GM19025 (cell line): ENCODE measurements around the gene TPK1.
A peak's percentile ranks its signal among the peaks of the same experiment; 100 is the strongest.
"Not testable (repeated sequence)": the region's sequence is repeated elsewhere in the genome, so short reads cannot be mapped to it uniquely, and the experiment has no call there.

Experiments used
- ATAC-seq: cut with Tn5 transposase; IDR thresholded peaks from one replicate; pipeline ENCODE4 v1.9.1; 2021; ENCODE audit warnings: mild to moderate bottlenecking, low read depth, moderate library complexity; ENCODE audit not compliant: unreplicated experiment

The TPK1 gene

DNA sequence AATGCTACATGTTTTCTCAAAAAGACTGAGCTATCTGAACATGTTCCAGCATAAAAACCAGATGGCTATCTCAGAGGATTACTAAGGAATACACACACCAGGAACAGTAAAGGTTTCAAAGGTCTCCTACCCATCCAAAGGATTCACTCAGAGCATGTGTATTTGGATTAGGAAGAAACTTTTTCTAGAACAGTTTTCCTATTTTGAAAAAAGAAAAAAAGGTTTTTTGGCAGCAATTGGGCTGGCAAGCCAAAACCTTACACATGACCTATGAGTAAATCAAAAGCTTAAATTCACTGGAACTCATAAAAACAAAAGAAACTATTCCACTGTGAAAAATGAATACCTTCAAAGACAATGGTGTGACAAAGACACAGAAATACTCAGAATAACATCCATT is 9.6 kb downstream of the TPK1 start:
- no peak for ATAC-seq

DNA sequence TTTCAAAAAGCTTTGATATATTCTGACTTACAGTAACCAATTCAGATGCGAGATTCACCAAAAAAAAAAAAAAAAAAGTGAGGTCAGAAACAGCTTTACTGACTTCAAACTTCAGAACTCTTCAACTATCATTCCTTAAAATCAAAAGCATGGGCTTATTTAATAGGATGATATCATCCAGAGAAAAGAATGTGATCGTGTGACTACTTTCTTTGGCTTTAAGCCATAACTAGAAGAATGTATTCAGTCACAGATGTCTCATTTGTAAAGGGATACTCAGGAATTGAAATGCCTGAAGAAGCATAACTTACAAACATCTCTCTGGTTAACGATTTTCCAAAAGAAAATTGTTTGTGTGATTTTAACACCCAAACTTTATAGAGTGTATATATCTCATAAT is 11.5 kb downstream of the TPK1 start:
- no peak for ATAC-seq

DNA sequence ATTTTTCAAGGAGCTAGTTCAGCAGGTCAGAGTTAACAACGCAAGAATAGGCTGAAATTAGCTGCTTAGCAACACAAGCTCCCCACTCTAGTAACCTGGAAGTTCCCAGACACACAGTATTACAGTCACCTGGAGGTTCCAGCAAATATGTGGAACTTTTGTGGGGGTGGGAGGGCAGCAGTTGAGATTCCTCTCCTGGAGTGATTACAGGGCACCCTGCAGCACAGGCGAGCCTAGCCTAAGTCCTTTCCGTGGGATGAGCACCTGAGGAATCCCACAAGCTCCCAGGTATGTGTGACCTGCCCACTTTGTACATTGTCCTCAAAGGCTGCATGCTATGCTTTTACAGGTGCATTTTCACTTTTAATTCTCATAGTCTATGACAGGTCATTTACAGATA is 13.6 kb downstream of the TPK1 start:
- ATAC-seq, result no peak

DNA sequence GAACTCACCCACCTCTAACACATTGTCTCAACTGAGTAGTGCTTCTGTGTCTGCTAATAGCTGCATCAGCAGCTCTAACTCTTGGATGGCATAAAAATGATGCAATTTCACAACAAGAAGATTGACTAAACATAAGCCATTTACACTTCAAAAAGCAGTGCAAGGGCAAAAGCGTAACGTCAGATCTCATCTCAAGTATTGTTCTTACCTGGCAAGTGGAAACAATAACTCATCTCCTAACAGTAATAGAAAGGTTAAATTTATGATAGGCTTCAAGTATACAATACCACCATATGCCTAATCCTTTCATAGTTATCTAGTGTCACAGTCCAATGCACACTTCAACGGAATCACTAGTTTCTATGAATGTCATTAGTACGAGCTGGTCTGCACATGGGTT is 14.8 kb downstream of the TPK1 start:
- ATAC-seq, result peak; percentile 38

DNA sequence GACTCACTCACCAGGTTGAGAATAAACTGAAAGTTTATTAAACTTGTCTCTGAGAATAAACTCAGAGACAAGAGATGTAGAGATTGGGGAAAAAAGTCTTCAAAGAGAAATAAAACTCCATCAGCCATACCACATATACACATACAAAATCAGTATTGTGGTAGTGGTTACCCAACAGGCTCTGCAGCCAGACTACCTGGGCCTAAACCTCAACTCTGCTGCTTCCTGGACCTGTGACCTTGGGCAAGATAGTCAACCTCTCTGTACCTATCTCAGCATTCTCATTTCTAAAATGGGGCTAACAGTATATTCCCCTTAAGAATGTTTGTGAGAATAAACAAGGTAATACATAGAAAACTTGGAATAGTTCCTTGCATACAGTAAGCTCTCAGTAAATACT is 15.3 kb downstream of the TPK1 start:
- ATAC-seq, result no peak

DNA sequence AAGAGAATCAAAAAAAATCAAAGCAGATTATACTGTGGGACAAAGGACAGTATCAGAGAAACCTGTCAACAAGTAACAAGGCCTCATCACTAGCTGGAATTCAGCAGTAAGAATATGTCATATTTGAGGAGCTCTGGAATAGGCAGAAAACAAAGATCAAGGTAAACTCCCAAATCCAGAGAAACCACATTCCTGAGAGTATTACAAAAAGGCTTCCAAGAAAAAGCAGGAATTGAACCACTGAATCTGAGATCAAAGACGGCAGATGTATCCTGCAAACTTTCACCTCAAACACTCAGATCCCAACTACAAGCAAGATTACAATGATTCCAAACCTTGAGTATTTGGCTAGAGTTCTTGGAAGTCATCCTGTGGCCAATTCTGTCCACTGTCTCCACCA is 16.3 kb downstream of the TPK1 start:
- no peak for ATAC-seq

DNA sequence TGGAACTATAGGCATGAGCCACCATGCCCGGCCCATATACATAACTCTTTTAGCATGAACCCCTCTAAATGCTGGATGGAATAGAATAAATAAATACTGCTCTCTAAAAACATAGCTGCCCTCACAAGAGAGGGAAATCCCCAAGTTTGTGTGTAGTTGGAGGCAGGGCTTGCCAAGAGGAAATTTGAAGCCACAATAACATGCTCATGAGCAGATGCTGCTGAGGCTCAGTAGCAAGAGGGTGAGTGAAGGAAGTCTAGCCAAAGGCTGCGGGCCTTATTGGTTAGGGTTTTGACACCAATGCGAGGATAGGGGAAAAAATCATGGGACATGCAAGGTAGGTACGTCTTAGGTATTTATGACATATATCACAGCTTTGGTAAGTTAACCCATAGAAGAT is 17.3 kb downstream of the TPK1 start:
- ATAC-seq, result peak; percentile 77

DNA sequence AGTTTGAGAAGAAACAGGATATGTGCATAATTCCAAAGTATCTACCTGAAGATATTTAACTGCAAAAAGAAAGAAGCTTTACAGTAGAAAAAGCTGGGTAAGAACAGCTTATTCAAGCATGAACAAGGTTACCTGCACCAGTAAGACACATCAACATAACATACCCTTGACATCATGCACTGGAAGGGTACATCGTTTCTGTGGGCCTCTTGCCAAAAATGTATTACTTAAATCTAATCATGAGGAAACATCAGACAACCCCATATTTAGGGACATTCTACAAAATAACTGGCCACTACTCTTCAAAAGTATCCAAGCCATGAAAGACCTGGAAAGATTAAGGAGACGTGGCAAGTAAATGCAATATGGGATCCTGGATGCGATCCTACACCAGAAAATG is 18.9 kb downstream of the TPK1 start:
- ATAC-seq, result no peak

DNA sequence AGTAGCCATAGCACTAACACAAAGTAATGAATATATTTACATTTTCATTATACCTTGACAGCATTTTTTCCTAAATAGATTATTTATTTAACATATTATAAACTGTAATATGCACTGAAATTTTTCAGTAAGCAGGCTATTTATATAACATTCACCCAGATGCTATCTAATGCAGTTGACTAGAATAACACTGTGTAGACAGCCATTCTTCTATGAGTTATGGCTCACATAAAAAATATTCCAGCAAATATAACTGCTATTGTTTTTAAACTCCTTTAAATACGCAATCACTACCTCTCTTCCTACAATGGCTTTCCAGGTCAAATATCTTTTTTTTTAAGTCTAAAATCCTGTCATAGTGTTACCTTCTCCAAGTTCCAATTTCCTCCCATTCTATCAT is 21.6 kb downstream of the TPK1 start:
- ATAC-seq, result no peak

DNA sequence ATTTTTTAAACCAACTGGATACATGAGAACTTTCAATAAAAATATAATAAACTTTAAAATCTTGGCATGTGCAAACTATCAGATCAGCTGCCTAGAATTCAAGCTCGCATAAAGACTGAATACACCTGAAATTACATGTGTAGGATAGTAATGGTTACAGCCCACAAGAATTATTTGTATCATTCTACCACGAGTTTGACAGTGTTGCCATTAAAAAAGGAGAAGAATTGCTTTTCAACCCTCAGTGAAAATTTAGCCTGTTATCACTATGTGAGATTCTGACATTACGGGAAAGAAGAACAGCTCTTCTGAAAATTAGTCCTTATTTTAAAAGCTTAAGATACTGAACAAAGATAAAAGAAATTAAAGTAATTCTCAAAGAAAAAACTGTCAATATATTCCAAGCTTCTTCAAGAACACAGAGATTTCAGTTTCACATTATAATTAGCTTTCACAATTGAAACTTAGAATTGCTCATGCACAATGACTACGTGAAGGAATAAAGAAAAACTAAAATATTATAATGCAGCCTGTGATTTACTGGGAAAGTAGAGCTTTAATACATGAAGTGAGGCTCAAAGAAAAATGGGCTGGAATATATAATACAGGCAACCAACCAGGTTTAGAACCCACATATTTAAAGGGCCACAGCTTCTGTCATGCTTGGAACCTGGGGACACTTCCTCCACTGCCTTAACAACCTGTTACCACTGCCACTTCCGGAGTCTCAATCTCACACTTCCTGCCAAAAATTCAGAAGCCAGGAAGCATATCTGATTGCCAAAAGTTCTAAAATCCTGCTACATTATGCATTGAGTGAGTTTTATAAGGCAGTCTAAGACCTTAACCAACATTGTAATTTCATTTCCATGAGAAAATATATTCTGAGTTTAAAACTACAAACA is 23.2 kb downstream of the TPK1 start:
- peak; percentile 81 for ATAC-seq

DNA sequence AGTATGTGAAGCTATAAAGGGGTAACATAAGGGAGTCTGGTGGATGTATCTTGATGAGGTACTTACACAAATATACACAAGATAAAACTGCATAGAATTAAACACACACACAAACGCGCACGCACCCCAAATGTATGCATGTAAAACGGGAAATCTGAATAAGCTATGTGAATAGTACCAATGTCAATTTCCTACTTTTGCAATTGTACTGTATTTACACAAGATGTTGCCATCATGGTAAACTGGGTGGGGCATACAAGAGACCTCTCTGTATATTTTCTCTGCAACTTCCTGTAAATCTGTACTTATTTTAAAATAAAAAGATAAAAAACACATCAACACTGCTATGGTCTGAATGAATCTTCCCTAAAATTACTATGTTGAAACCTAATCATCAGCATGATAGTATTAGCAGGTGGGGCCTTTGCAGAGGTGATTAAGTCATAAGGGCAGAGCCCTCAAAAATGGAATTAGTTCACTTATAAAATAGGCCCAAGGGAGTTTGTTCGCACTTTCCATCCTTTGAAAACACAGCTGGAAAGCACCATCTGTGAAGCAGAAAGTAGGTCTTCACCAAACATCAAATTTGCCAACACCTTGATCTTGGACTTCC is 30.1 kb downstream of the TPK1 start:
- ATAC-seq, result no peak

DNA sequence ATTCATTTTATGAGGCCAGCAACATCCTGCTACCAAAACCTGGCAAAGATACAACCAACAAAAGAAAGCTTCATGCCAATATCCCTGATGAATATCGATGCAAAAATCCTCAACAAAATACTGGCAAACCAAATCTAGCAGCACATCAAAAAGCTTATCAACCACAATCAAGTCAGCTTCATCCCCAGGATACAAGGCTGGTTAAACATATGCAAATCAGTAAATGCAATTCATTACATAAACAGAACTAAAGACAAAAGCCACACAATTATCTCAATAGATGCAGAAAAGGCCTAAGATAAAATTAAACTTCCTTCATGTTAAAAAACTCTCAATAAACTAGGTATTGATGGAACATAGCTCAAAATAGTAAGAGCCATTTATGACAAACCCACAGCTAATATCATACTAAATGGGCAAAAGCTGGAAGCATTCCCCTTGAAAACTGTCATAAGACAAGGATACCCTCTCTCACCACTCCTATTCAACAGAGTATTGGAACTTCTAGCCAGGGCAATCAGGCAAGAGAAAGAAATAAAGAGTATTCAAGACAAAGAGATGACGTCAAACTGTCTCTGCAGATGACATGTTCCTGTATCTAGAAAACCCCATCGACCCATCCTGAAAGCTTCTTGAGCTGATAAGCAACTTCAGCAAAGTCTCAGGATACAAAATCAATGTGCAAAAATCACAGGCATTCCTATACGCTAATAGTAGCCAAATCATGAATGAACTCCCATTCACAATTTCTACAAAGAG is 35.0 kb downstream of the TPK1 start:
- ATAC-seq, result not testable (repeated sequence)

DNA sequence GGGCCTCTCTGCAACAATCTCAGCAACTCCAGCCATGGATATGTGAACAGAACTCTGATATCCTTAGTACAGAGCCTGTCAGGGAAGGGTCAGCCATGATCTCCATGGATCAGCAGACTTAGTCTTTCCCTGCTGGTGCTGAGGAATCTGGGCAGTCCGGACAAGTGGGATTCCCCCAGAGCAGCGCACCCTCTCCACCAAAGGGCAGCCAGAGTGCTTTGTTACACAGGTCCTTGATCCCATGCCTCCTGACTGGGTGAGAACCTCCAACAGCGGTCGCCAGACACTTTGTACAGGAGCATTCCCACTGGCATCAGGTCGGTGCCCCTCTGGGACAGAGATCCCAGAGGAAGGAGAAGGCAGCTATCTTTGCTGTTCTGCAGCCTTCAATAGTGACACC is 38.9 kb downstream of the TPK1 start:
- ATAC-seq, result no peak

DNA sequence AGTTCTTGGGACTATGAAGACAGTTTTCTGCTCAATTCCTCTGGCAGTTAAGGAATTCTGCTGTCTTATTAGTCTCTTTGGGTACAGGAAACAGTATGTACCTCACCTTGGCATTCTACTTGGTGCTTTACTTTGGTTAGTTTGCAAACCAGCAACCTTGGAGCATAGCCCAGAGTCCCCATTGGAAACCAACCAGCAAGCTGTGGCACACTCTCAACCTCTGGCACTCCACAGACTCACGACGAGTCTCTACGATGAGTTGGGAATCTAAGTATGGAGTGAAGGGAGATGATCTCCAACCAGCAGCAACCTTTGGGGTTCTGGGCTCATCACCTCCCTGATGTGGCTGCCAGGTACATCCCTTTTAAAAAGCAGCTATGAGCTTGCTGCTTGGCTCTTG is 43.8 kb downstream of the TPK1 start:
- ATAC-seq, result no peak

DNA sequence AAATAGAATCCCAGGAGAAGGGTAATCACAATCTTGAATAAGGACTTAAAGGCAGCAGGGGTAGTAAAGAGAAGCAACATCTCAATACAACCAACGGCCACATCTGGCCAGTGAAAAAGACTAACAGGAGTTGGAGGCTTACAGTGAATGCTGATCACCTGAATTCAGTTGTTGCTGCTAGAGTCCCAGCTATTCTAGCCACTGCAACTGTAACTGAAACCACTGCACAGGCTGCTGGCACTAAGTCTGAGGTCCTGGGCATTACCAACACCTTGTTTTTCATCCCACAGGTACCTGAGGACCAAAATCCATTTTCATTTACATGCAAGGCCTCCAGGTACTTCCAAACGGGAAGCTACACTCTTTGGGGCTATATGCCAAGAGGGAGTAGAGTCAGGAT is 44.4 kb downstream of the TPK1 start:
- ATAC-seq, result no peak

DNA sequence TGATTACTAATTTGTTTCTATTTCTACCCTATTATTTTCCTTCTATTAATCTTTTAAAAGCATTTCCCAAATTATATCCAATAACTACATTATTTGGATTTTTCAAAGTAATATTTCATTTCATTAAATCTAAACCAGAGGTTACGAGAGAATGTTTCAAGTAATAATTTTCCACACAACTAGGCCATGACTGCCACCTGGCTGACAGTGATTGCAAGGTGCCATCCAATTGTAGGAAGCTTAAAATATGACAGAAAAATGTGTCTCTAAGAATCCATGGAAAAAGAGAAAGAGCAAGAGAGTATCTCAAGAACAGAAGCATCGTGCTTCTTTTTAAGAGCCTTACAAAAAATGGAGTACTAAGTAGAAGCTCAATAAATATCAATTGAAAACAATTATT is 48.7 kb downstream of the TPK1 start:
- no peak for ATAC-seq

DNA sequence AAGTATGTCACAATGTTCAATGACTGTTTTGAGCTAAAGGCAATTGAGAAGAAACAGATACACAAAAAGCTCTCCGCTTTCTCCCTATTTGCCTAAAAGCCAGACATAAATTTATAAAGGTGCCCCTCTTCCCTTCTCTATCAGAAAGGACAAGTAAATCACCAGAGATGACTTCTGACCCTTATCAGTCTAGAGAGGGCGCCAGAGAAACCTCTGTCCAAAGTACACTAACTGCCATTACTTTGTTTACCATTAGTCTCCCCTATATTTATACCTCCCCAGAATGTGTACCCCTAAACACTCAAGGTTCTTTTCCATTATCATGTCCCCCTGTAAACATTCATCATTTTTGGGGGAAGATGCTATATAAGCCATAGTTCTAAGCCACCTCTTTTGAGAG is 49.3 kb downstream of the TPK1 start:
- ATAC-seq, result no peak

DNA sequence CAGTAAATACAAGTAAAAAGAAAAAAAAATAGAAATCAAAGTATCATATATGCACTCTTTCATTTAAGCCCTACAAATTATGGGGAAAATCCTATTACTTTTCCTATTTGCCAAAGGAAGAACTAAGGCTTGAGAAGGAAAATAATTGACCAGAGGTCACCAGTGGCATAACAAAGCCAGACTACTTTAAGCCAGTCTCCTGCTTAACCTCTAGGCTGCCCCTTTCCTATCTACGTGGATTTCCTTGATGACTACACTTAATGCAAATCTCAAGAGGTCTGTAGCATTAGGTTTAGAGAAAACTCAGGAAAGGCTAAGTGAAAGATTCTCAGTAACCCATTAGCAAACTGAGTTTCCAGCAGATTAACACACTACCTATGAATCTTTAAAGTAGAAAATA is 49.8 kb downstream of the TPK1 start:
- ATAC-seq, result no peak

DNA sequence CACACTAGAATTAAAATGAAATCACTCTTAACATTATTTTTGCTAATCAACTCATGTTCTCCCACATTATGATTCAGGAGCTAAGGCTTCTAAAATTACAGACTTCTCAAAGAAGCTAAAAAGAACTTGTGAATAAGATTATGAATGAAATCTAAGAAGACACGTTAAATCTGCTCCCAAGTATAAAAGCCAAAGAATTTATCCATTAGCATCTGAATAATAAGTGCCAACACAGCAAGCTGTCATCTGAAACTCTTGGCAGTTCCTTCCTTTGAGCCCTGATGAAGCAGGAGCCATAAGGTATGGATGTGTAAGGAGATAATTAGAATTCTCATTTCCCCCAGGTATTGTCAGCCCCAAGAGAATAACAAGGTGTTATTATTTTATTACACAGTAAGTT is 50.3 kb downstream of the TPK1 start:
- ATAC-seq, result no peak

DNA sequence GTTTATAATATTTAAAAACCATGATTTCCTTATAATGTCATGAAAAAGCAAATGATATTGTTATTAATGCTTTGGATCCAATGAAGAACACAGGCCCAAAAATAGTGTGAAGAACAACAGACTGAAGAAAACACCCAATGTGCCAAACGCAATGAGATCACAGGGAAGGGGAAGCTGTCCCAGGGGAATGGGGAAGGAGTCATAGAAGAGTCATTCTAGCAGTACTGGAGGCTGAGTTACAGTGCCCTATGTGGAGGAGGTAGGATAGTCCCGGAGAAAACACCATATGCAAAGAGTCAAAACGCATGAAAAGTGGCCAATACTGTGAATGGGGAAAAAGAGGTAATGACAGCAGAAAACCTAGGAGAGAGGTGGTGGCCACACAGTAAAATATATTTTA is 50.9 kb downstream of the TPK1 start:
- no peak for ATAC-seq

DNA sequence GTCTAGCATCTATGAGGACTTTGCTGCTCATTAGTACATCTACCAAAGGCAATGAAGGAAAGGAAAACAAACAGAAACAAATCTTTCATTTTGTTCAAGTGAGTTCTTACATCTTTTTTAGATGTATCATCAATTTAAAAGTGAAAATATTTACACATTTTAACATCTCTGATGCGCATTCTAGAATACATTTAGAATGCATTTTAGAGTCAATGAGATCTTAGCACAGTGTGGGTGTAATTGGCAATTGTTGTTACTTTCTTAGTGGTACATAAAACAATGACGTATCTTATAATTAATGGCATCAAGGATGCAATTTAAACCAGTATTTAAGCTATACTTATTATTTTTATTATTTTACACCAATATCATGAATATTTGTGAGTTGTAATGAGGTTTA is 51.4 kb downstream of the TPK1 start:
- no peak for ATAC-seq

DNA sequence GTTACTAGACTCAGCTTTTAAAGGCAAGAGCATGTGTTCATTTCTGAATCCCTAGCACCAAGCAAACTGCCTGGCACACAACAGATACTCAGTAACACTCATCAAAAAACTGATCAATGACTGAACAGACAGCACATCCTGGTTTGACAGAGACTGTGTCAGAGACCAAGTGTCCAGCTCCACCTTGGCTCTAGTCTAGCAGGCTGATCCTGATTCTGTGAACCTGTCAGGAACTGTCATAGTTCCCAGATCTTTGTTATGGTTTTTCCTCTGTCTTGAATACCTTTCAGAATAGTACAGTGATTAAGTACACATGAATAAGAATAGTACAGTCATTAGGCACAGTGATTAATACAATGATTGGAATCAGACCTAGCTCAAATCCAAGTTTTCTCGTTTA is 53.0 kb downstream of the TPK1 start:
- ATAC-seq, result no peak
